Activated CD8-positive, alpha-beta T cell treated with anti-CD3 and anti-CD28 coated beads for 36 hours (primary cell): Measurements from ENCODE around the gene EBPL. TPM values are rescaled to one million over a fixed set of nuclear protein-coding genes. Genes with fewer than 3 reads are reported as not detected.

Experiments
- ATAC-seq: fragments of 200-7000 bp; cut with Tn5 transposase; one replicate; pipeline ENCODE4 v1.10.0; 2021; ENCODE audit warnings: mild to moderate bottlenecking, moderate library complexity
- CTCF ChIA-PET: fragments of 350-600 bp; sonication (Branson Sonifier 250); formaldehyde crosslinking; loops from one replicate; lab custom pipeline; 2021; ENCODE audit warnings: antibody characterized with exemption; lab: Charles Lee
- POLR2A ChIA-PET: fragments of 350-600 bp; sonication (Branson Sonifier 250); formaldehyde crosslinking; loops from one replicate; lab custom pipeline; 2021; ENCODE audit warnings: antibody characterized with exemption; lab: Charles Lee
- DNase-seq: peaks from one replicate; pipeline ENCODE4 v3.0.0-alpha.2; 2020
- H3K27ac Mint-ChIP-seq: one replicate; pipeline ENCODE4 v1.8.0; 2021; ENCODE audit warnings: mild to moderate bottlenecking, mixed read lengths
- H3K27me3 Mint-ChIP-seq: one replicate; pipeline ENCODE4 v1.8.0; 2021; ENCODE audit warnings: mixed read lengths
- H3K36me3 Mint-ChIP-seq: one replicate; pipeline ENCODE4 v1.8.0; 2021; ENCODE audit warnings: low read depth, mixed read lengths
- H3K4me1 Mint-ChIP-seq: one replicate; pipeline ENCODE4 v1.8.0; 2021; ENCODE audit warnings: low read depth, mixed read lengths
- H3K4me3 Mint-ChIP-seq: one replicate; pipeline ENCODE4 v1.8.0; 2021; ENCODE audit warnings: mild to moderate bottlenecking, moderate library complexity, mixed read lengths
- H3K9me3 Mint-ChIP-seq: one replicate; pipeline ENCODE4 v1.8.0; 2021; ENCODE audit warnings: mixed read lengths
- intact Hi-C: fragments of 100-400 bp; cut with micrococcal nuclease; formaldehyde crosslinking; loops from one replicate; pipeline ENCODE4 v1.10.0; 2022
- total RNA-seq, 2 experiments: library from RNA; stranded (reverse); gene quantifications; one replicate each; pipeline ENCODE4 v1.2.3, GENCODE V29; 2021
- TF ChIP-seq, protein P1 (sequence below): fragments of 200-600 bp; IDR thresholded peaks from one replicate; pipeline ENCODE4 v1.8.0; 2022; ENCODE audit warnings: antibody characterized with exemption, mild to moderate bottlenecking

The EBPL gene
- total RNA-seq, 2 experiments from 2014 or later = 35.6 to 37.8 TPM

GRCh38 chr13:49701491-49701890 is 10.2 kb upstream of the EBPL start:
- CTCF ChIA-PET = no interaction called here
- POLR2A ChIA-PET = no interaction called here
- Mint-ChIP-seq H3K4me3 (no peak overlapping the region), H3K9me3 (no peaks in the 10 kb centered on the region), H3K36me3 (peaks cover 23% of the 10 kb centered on the region), H3K27ac (no peak overlapping the region), H3K4me1 (no peaks in the 10 kb centered on the region), H3K27me3 (no peaks in the 10 kb centered on the region)
- intact Hi-C loops = no loop called here
- DNase-seq (no peak), ATAC-seq (no peak)
- TF ChIP-seq, protein P1, sequence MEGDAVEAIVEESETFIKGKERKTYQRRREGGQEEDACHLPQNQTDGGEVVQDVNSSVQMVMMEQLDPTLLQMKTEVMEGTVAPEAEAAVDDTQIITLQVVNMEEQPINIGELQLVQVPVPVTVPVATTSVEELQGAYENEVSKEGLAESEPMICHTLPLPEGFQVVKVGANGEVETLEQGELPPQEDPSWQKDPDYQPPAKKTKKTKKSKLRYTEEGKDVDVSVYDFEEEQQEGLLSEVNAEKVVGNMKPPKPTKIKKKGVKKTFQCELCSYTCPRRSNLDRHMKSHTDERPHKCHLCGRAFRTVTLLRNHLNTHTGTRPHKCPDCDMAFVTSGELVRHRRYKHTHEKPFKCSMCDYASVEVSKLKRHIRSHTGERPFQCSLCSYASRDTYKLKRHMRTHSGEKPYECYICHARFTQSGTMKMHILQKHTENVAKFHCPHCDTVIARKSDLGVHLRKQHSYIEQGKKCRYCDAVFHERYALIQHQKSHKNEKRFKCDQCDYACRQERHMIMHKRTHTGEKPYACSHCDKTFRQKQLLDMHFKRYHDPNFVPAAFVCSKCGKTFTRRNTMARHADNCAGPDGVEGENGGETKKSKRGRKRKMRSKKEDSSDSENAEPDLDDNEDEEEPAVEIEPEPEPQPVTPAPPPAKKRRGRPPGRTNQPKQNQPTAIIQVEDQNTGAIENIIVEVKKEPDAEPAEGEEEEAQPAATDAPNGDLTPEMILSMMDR = no peak

DNA sequence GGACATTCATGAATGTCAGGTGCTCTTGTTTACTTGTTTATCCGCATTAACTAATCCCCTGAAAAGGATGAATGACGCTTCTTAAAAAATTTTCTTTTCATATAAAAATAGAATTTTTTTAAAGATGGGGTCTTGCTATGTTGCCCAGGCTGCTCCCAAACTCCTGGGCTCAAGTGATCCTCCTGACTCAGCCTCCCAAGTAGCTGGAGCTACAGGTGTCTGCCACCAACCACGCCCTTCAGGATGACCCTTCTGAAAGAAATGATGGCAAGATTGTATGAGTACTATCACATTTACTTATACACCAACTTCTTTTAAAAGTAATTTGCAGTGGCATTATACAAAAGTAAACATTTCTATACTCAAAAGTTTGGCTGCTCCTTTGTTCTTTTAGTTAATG is 6.2 kb upstream of the EBPL start:
- ChIA-PET CTCF (interaction anchor here (2.7 kb wide), 1 partner anchor 95 kb away, joined by 7 read pairs; the partner anchor contains the start of gene KPNA3), POLR2A (no interaction called here)
- H3K4me1 Mint-ChIP-seq = no peaks in the 10 kb centered on the region
- no peak for ATAC-seq
- no peak for DNase-seq
- H3K27ac Mint-ChIP-seq = no peak overlapping the region
- H3K9me3 Mint-ChIP-seq = no peaks in the 10 kb centered on the region
- TF ChIP-seq, protein P1 = no peak
- peaks cover 15% of the 10 kb centered on the region for H3K36me3 Mint-ChIP-seq
- no peaks in the 10 kb centered on the region for H3K27me3 Mint-ChIP-seq
- no peak overlapping the region for H3K4me3 Mint-ChIP-seq
- intact Hi-C loops = no loop called here

DNA sequence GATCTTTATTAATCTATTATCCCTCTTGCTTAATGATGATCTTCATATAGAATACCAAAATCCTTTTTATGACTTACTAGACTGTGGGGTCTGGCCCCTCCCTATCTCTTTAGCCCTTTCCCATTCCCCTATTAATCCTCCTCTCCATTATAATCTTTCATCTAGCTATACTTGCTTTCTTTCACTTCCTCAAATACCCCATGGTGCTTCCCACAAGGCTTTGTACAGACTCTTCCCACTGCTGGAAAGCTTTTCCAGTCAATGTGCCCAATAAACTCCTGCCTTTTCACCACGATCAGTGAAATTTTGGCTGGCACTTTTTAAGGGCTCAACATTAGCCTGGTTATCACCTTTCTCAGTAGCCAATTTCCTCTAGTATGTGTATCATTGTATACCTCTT is 3.2 kb upstream of the EBPL start:
- Mint-ChIP-seq H3K27ac (no peak overlapping the region), H3K36me3 (peaks cover 3% of the 10 kb centered on the region), H3K27me3 (no peaks in the 10 kb centered on the region), H3K9me3 (no peaks in the 10 kb centered on the region), H3K4me1 (peaks cover 14% of the 10 kb centered on the region), H3K4me3 (no peak overlapping the region)
- intact Hi-C loops = no loop called here
- POLR2A ChIA-PET = interaction anchor here (1.0 to 1.1 kb wide), 2 partner anchors 11 to 97 kb away, joined by 4 read pairs; no protein-coding TSS in a partner anchor
- CTCF ChIA-PET = no interaction called here
- ATAC-seq = no peak
- DNase-seq = no peak
- TF ChIP-seq, protein P1 = no peak

GRCh38 chr13:49693877-49694276 is 2.6 kb upstream of the EBPL start:
- ATAC-seq (no peak), DNase-seq (no peak)
- Mint-ChIP-seq H3K9me3 (no peaks in the 10 kb centered on the region), H3K4me3 (no peak overlapping the region), H3K36me3 (peaks cover 3% of the 10 kb centered on the region), H3K27me3 (no peaks in the 10 kb centered on the region), H3K27ac (no peak overlapping the region), H3K4me1 (peaks cover 14% of the 10 kb centered on the region)
- intact Hi-C loops = no loop called here
- TF ChIP-seq, protein P1 = no peak
- ChIA-PET POLR2A (interaction anchor here (1.1 kb wide), 1 partner anchor 12 kb away, joined by 4 read pairs; no protein-coding TSS in a partner anchor), CTCF (no interaction called here)

DNA sequence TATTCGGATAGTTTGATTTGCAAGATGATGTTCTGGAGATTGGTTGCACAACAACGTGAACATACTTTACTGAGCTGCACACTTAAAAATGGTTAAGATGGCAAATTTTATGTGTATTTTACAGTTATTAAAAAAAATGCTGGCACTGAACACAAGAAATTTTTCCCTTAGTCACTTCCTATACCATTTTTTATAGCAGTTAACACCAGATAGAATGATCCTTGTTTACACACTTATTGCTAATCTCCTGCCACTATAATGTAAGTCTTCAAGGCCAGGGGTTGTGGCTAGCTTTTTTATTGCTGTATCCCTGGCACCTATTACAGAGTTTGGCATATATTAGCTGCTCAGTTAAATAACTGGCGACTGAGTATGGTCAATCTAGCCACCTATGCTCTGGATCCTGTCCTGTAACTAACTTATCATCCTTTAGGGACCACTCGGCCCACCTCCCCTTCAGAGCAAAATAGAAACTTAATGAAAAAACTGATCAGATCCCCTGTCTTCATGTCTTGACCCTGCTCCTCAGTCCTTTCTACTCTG is 2.0 kb upstream of the EBPL start:
- no peaks in the 10 kb centered on the region for H3K27me3 Mint-ChIP-seq
- DNase-seq = no peak
- TF ChIP-seq, protein P1 = no peak
- intact Hi-C loops = no loop called here
- no peaks in the 10 kb centered on the region for H3K9me3 Mint-ChIP-seq
- peaks cover 5% of the 10 kb centered on the region for H3K36me3 Mint-ChIP-seq
- ATAC-seq = no peak
- ChIA-PET CTCF (no interaction called here), POLR2A (interaction anchor here (1.1 kb wide), 1 partner anchor 12 kb away, joined by 4 read pairs; no protein-coding TSS in a partner anchor)
- peaks cover 14% of the 10 kb centered on the region for H3K4me1 Mint-ChIP-seq
- H3K4me3 Mint-ChIP-seq = no peak overlapping the region
- no peak overlapping the region for H3K27ac Mint-ChIP-seq
